ENCODE measurements around the gene CMTM1.
A peak's percentile ranks its signal among the peaks of the same experiment; 100 is the strongest.
"Not testable (repeated sequence)": the region's sequence is repeated elsewhere in the genome, so short reads cannot be mapped to it uniquely, and the experiment has no call there.

CMTM1 gene

DNA sequence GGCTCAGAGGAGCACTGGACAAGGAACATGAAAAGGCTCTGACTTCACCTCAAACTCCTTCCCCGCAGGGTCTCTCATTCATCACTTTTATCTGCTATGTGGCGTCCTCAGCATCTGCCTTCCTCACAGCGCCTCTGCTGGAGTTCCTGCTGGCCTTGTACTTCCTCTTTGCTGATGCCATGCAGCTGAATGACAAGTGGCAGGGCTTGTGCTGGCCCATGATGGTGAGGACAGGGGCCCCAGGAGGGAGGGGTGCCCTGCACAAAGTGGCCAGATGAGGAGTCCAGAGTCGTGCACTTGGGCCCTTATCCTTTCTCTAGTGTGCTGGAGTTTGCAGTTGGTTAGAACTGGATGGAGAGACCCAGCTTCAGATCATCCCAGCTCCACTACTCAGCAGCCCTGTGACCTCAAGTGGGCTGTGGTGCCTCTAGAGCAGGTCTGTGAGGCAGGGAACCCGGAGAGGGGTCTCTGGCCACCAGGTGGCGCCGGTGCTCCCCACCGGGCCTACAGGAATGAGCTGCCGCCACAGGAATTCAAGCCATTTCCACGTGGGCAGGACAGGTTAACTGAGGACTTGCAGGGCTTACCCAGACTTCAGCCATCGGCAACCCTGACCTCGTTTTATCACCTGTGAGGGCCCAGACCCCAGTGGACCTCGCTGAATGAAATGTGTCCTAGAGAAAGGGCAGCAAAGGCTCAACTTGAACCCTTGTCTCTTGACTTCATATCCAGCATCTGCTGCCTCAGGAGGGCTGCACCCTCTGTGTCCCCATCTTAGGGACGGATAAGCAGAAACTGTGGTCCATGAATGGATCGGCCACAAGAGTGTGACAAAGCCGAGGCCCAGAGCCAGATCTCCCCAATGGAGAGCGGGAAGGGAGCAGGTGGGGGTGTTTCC lies 42.3 kb downstream of the CMTM1 start:
- H3K9ac ChIP-seq (ENCODE audit: low read length), result no peak overlapping the region
- no peak overlapping the region for H3K4me3 ChIP-seq (ENCODE audit: insufficient read depth, low read length, poor library complexity, severe bottlenecking)
- H3K4me2 ChIP-seq (ENCODE audit: low read depth, low read length, poor library complexity, severe bottlenecking), result no peak overlapping the region
- TF ChIP-seq, protein P1, sequence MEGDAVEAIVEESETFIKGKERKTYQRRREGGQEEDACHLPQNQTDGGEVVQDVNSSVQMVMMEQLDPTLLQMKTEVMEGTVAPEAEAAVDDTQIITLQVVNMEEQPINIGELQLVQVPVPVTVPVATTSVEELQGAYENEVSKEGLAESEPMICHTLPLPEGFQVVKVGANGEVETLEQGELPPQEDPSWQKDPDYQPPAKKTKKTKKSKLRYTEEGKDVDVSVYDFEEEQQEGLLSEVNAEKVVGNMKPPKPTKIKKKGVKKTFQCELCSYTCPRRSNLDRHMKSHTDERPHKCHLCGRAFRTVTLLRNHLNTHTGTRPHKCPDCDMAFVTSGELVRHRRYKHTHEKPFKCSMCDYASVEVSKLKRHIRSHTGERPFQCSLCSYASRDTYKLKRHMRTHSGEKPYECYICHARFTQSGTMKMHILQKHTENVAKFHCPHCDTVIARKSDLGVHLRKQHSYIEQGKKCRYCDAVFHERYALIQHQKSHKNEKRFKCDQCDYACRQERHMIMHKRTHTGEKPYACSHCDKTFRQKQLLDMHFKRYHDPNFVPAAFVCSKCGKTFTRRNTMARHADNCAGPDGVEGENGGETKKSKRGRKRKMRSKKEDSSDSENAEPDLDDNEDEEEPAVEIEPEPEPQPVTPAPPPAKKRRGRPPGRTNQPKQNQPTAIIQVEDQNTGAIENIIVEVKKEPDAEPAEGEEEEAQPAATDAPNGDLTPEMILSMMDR (IDR thresholded peaks at IDR 0.05; ENCODE audit: insufficient read depth, low read length, poor library complexity, severe bottlenecking), result peak; percentile 93
- TF ChIP-seq EZH2phosphoT487 (conservative IDR thresholded peaks at IDR 0.05; ENCODE audit: low read length), result no peak
- H3K36me3 ChIP-seq (ENCODE audit: low read length), result no peaks in the 10 kb centered on the region
- H3F3A ChIP-seq (ENCODE audit: insufficient read depth), result no peaks in the 10 kb centered on the region
- no peaks in the 10 kb centered on the region for H3K27me3 ChIP-seq (ENCODE audit: low read length)
- no peaks in the 10 kb centered on the region for H3K9me3 ChIP-seq (ENCODE audit: insufficient read depth, low read length)
- no peaks in the 10 kb centered on the region for H3K79me2 ChIP-seq (ENCODE audit: insufficient read depth, low read length)
- H3K27ac ChIP-seq (ENCODE audit: low read depth, low read length), result no peak overlapping the region
- no peaks in the 10 kb centered on the region for H4K20me1 ChIP-seq (ENCODE audit: low read depth, low read length)
- no peaks in the 10 kb centered on the region for H3K9me2 ChIP-seq (replicated peaks; ENCODE audit: insufficient read depth, low read length)
- no peak overlapping the region for H2AFZ ChIP-seq (ENCODE audit: low read depth, low read length, severe bottlenecking)

DNA sequence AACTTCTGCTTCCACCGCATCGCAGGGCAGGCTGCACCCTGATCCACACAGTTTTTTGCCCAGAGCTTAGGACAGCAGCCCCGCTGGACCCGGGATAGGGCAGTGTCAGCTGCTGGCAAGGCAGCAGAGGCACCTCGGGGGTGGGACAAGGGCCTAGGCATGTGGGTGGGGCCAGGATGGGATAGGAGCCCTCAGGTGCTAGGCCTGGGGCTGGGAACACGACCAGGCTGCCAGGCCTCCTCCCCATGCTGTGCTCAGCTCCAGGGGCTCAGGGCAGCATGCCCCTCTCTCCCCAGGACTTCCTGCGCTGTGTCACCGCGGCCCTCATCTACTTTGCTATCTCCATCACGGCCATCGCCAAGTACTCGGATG lies 42.9 kb downstream of the CMTM1 start:
- TF ChIP-seq, protein P1 (IDR thresholded peaks at IDR 0.05; ENCODE audit: insufficient read depth, low read length, poor library complexity, severe bottlenecking), result no peak
- H4K20me1 ChIP-seq (ENCODE audit: low read depth, low read length), result no peaks in the 10 kb centered on the region
- no peaks in the 10 kb centered on the region for H3K9me2 ChIP-seq (replicated peaks; ENCODE audit: insufficient read depth, low read length)
- H3F3A ChIP-seq (ENCODE audit: insufficient read depth), result no peaks in the 10 kb centered on the region
- H3K4me2 ChIP-seq (ENCODE audit: low read depth, low read length, poor library complexity, severe bottlenecking), result no peak overlapping the region
- H3K36me3 ChIP-seq (ENCODE audit: low read length), result no peaks in the 10 kb centered on the region
- H3K79me2 ChIP-seq (ENCODE audit: insufficient read depth, low read length), result no peaks in the 10 kb centered on the region
- no peak overlapping the region for H2AFZ ChIP-seq (ENCODE audit: low read depth, low read length, severe bottlenecking)
- H3K9ac ChIP-seq (ENCODE audit: low read length), result no peak overlapping the region
- H3K27me3 ChIP-seq (ENCODE audit: low read length), result no peaks in the 10 kb centered on the region
- no peak overlapping the region for H3K4me3 ChIP-seq (ENCODE audit: insufficient read depth, low read length, poor library complexity, severe bottlenecking)
- no peaks in the 10 kb centered on the region for H3K9me3 ChIP-seq (ENCODE audit: insufficient read depth, low read length)
- H3K27ac ChIP-seq (ENCODE audit: low read depth, low read length), result no peak overlapping the region

DNA sequence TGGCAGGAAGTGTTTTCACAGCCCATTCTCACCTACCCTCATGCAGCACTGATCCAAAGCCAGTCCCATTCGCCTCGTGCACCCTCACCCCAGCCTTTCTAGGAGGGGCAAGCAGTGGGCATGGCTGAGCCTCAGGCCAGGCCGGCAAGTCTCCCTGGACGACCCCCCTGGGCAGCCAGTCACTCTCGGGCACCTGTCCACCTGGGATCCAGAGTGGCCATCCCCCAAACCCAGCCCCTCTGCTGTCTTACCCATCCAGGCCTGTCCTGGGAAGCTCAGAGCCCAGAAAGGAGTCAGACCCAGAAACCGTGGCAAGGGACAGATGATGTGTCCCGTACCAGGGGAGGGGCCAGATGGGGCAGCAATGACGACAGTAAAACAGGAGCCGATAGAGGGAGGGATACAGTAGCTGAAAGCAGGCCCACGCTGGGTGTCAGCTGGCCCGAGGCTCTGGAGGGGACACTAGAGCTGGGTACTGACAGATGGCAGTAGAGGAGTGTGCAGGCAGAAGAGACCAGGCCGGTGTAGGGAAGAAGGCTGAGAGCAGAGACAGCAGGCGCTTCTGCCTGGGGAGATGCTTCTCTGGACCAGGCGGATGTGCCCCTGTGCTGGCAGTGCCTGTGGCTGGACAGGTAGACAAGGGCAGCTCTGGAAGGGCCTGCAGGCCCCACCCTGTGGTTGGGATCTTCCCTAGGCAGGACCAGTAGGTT lies 44.0 kb downstream of the CMTM1 start:
- H3K79me2 ChIP-seq (ENCODE audit: insufficient read depth, low read length), result no peaks in the 10 kb centered on the region
- H3K9ac ChIP-seq (ENCODE audit: low read length), result no peak overlapping the region
- no peak overlapping the region for H3K27ac ChIP-seq (ENCODE audit: low read depth, low read length)
- H3K4me3 ChIP-seq (ENCODE audit: insufficient read depth, low read length, poor library complexity, severe bottlenecking), result no peak overlapping the region
- no peak overlapping the region for H3K4me2 ChIP-seq (ENCODE audit: low read depth, low read length, poor library complexity, severe bottlenecking)
- no peaks in the 10 kb centered on the region for H3K27me3 ChIP-seq (ENCODE audit: low read length)
- no peaks in the 10 kb centered on the region for H3K9me3 ChIP-seq (ENCODE audit: insufficient read depth, low read length)
- H3K9me2 ChIP-seq (replicated peaks; ENCODE audit: insufficient read depth, low read length), result no peaks in the 10 kb centered on the region
- no peaks in the 10 kb centered on the region for H4K20me1 ChIP-seq (ENCODE audit: low read depth, low read length)
- H3K36me3 ChIP-seq (ENCODE audit: low read length), result no peaks in the 10 kb centered on the region
- H2AFZ ChIP-seq (ENCODE audit: low read depth, low read length, severe bottlenecking), result no peak overlapping the region
- H3F3A ChIP-seq (ENCODE audit: insufficient read depth), result no peaks in the 10 kb centered on the region
- TF ChIP-seq EZH2phosphoT487 (conservative IDR thresholded peaks at IDR 0.05; ENCODE audit: low read length), result no peak

DNA sequence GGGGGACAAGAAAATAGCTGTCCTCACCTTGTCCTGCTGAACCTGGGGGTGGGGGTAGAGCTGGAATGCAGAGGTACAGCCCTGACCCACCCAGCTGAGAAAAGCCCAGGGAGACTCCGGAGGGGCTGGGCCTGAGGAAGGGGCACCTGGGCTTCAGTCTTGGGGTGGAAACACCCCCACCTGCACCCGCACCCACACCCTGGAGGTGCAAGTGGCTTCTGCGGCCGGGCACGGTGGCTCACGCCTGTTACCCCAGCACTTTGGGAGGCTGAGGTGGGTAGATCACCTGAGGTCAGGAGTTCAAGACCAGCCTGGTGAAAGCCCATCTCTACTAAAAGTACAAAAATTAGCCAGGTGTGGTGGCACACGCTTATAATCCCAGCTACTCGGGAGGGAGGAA lies 45.7 kb downstream of the CMTM1 start:
- H3K79me2 ChIP-seq (ENCODE audit: insufficient read depth, low read length); H3K9me3 ChIP-seq (ENCODE audit: insufficient read depth, low read length); H3K4me2 ChIP-seq (ENCODE audit: low read depth, low read length, poor library complexity, severe bottlenecking); H3K4me3 ChIP-seq (ENCODE audit: insufficient read depth, low read length, poor library complexity, severe bottlenecking); H3K9me2 ChIP-seq (replicated peaks; ENCODE audit: insufficient read depth, low read length); H2AFZ ChIP-seq (ENCODE audit: low read depth, low read length, severe bottlenecking); H3K36me3 ChIP-seq (ENCODE audit: low read length); H3K9ac ChIP-seq (ENCODE audit: low read length); H3K27ac ChIP-seq (ENCODE audit: low read depth, low read length); H3F3A ChIP-seq (ENCODE audit: insufficient read depth); H4K20me1 ChIP-seq (ENCODE audit: low read depth, low read length); H3K27me3 ChIP-seq (ENCODE audit: low read length): not testable (repeated sequence)

All from SU-DHL-6 (cell line).